ENCODE data around the gene HTT-AS. TPM values are rescaled to one million over a fixed set of nuclear protein-coding genes. Genes with fewer than 3 reads are reported as not detected.

HTT-AS gene
- total and polyA plus RNA-seq, 2 of the 8 experiments (the other 6 are each of a cell fraction or from before 2014, with no cell fraction given) = not detected

GRCh38 chr4:3026540-3026939, 47.8 kb downstream of the HTT-AS start:
- H2BK120ac ChIP-seq (replicated peaks; ENCODE audit: low read depth, low read length) = no peak overlapping the region
- H2BK5ac ChIP-seq (ENCODE audit: low read depth, low read length) = no peak overlapping the region
- DNase-seq (ENCODE audit: low read depth in 1 of 2, low spot score in 2 of 2) = no peak
- WGBS, 2 experiments (ENCODE audit: extremely low coverage in 1 of 2, insufficient coverage in 1 of 2, insufficient read length in 1 of 2, insufficient replicate concordance in 2 of 2, low coverage in 1 of 2, low lambda C conversion rate in 2 of 2, missing lambda C conversion rate in 1 of 2) = 96% methylated on average over 9 of the region's 9 CpGs; no CpG with 5 or more reads in 1 of the 2 experiments
- ChIA-PET CTCF (ENCODE audit: partially characterized antibody) (no interaction called here), POLR2A (ENCODE audit: partially characterized antibody) (no interaction called here)
- no peaks in the 10 kb centered on the region for H3K79me1 ChIP-seq (ENCODE audit: low read depth, low read length)
- H4K91ac ChIP-seq (replicated peaks; ENCODE audit: insufficient read length, low read length) = no peak overlapping the region
- no peak overlapping the region for H3K4me3 ChIP-seq (ENCODE audit: extremely low read depth in 1 of 4, insufficient read depth in 2 of 4, low read depth in 3 of 4, low read length in 4 of 4)
- H3K14ac ChIP-seq (ENCODE audit: insufficient read length) = no peak overlapping the region
- no peaks in the 10 kb centered on the region; a peak in 1 of 7 replicates for H3K27me3 ChIP-seq (replicated peaks in 1 of 4; ENCODE audit: control insufficient read depth in 3 of 4, extremely low read depth in 1 of 4, insufficient read depth in 3 of 4, low read length in 3 of 4)
- H2AFZ ChIP-seq (ENCODE audit: low read length) = no peak overlapping the region
- no peak overlapping the region for H4K8ac ChIP-seq (ENCODE audit: extremely low read depth, insufficient read depth, low read length)
- H3K36me3 ChIP-seq (ENCODE audit: control insufficient read depth in 2 of 4, insufficient read depth in 4 of 4, low read length in 3 of 4) = no peaks in the 10 kb centered on the region
- H2BK20ac ChIP-seq (ENCODE audit: low read length) = no peak overlapping the region
- H2BK15ac ChIP-seq (ENCODE audit: low read length) = no peak overlapping the region
- H3K27ac ChIP-seq (ENCODE audit: low read depth, low read length) = no peak overlapping the region
- no peak overlapping the region for H2BK12ac ChIP-seq (ENCODE audit: low read depth, low read length)
- H3K18ac ChIP-seq (ENCODE audit: extremely low read depth, low read length) = no peak overlapping the region
- H3K4me1 ChIP-seq (replicated peaks in 1 of 4; ENCODE audit: control insufficient read depth in 3 of 4, insufficient read depth in 4 of 4, low read length in 3 of 4) = peaks cover 0 to under 1% (median 0%) of the 10 kb centered on the region in 4 experiments; a peak in 1 of 7 replicates
- no peak overlapping the region for H3K9ac ChIP-seq (replicated peaks in 1 of 4; ENCODE audit: extremely low read depth in 1 of 4, low read depth in 3 of 4, low read length in 3 of 4)
- H3K4me2 ChIP-seq (ENCODE audit: insufficient read depth in 1 of 2, low read depth in 2 of 2, low read length in 2 of 2) = no peak overlapping the region
- H4K20me1 ChIP-seq (replicated peaks in 1 of 2; ENCODE audit: control insufficient read depth in 1 of 2, insufficient read depth in 2 of 2, low read length in 2 of 2) = no peaks in the 10 kb centered on the region
- no peak overlapping the region for H3K4ac ChIP-seq (replicated peaks; ENCODE audit: insufficient read length, low read depth, low read length)
- FAIRE-seq = no peak
- no peak overlapping the region for H4K5ac ChIP-seq (ENCODE audit: insufficient read length, low read depth, low read length)
- no peaks in the 10 kb centered on the region for H3K23me2 ChIP-seq (ENCODE audit: low read depth, low read length)
- H2AK5ac ChIP-seq (ENCODE audit: low read depth, low read length) = no peak overlapping the region
- no peaks in the 10 kb centered on the region for H3K9me3 ChIP-seq (ENCODE audit: insufficient read depth in 2 of 2, low read depth in 1 of 2, low read length in 1 of 2)
- H3K79me2 ChIP-seq (ENCODE audit: control insufficient read depth in 1 of 2, insufficient read depth in 2 of 2, low read length in 2 of 2) = no peaks in the 10 kb centered on the region
- H3K56ac ChIP-seq (replicated peaks; ENCODE audit: insufficient read length, low read depth, low read length) = no peak overlapping the region
- no peak for TF ChIP-seq CREB1 (IDR thresholded peaks at IDR 0.05)
- no peak for TF ChIP-seq CBX5 (IDR thresholded peaks at IDR 0.05; ENCODE audit: low read depth, low read length)
- no peak for TF ChIP-seq MAFK (IDR thresholded peaks at IDR 0.05; ENCODE audit: low read depth, low read length)
- TF ChIP-seq CBX8 (IDR thresholded peaks at IDR 0.05; ENCODE audit: borderline replicate concordance, low read depth, low read length) = no peak
- H3K23ac ChIP-seq (ENCODE audit: insufficient read length) = no peak overlapping the region
